Activated CD4-positive, alpha-beta T cell treated with anti-CD3 and anti-CD28 coated beads, Interleukin-2, amount 50 U/mL, for 48 hours (primary cell): ENCODE data around the gene MAP2K1.
A peak's percentile ranks its signal among the peaks of the same experiment; 100 is the strongest.
"Not testable (repeated sequence)": the region's sequence is repeated elsewhere in the genome, so short reads cannot be mapped to it uniquely, and the experiment has no call there.

Source experiments
- DNase-seq, 2 experiments: peaks; one replicate each; pipeline ENCODE4 v3.0.0-alpha.2; 2020

The MAP2K1 gene

GRCh38 chr15:66386204-66387123 is at the start of gene MAP2K1:
TSS of gene MAP2K1 (plus strand) at chr15:66386912. CDS start at chr15:66387348, 436 bp downstream.
- peak; percentile 98 to 99 for DNase-seq

GRCh38 chr15:66348530-66348929 is 38.2 kb upstream of the MAP2K1 start:
- DNase-seq, result not testable (repeated sequence)

- DNase-seq, result no peak
Measured at GRCh38 chr15:66356077-66356358, 30.7 kb upstream of the MAP2K1 start.

GRCh38 chr15:66356359-66357236 is 30.1 kb upstream of the MAP2K1 start, which contains the start of gene TIPIN:
TSS of gene TIPIN (minus strand) at chr15:66356685. CDS start at chr15:66352947, 3,738 bp downstream.
- DNase-seq, result peak; percentile 98

- DNase-seq, result no peak
Measured at GRCh38 chr15:66359740-66360139, 27.0 kb upstream of the MAP2K1 start.

GRCh38 chr15:66361745-66362460 is 24.8 kb upstream of the MAP2K1 start:
- not testable (repeated sequence) for DNase-seq

GRCh38 chr15:66362776-66363175 is 23.9 kb upstream of the MAP2K1 start:
- no peak for DNase-seq

- DNase-seq, result no peak
Measured at GRCh38 chr15:66364944-66365528, 21.7 kb upstream of the MAP2K1 start.

GRCh38 chr15:66369773-66370651 is 16.7 kb upstream of the MAP2K1 start:
- peak in 1 of 2 experiments; percentile 41 for DNase-seq

- no peak for DNase-seq
Measured at GRCh38 chr15:66374179-66374578, 12.5 kb upstream of the MAP2K1 start.

- DNase-seq, result no peak
Measured at GRCh38 chr15:66378814-66379430, 7.8 kb upstream of the MAP2K1 start.

- not testable (repeated sequence) for DNase-seq
Measured at GRCh38 chr15:66381376-66381775, 5.3 kb upstream of the MAP2K1 start.

- peak; percentile 83 to 85 for DNase-seq
Measured at GRCh38 chr15:66387163-66388042, 691 bp downstream of the MAP2K1 start.

- no peak for DNase-seq
Measured at GRCh38 chr15:66388043-66388363, 1.3 kb downstream of the MAP2K1 start.

GRCh38 chr15:66388576-66388975 is 1.9 kb downstream of the MAP2K1 start:
- no peak for DNase-seq

- DNase-seq, result no peak
Measured at GRCh38 chr15:66389098-66389858, 2.6 kb downstream of the MAP2K1 start.

- DNase-seq, result no peak
Measured at GRCh38 chr15:66389859-66390381, 3.2 kb downstream of the MAP2K1 start.

GRCh38 chr15:66390678-66391077 is 4.0 kb downstream of the MAP2K1 start:
- DNase-seq, result peak in 1 of 2 experiments; percentile 27

- not testable (repeated sequence) for DNase-seq
Measured at GRCh38 chr15:66393037-66393436, 6.3 kb downstream of the MAP2K1 start.
